ENCODE measurements around the gene ACAP3.

DNA sequence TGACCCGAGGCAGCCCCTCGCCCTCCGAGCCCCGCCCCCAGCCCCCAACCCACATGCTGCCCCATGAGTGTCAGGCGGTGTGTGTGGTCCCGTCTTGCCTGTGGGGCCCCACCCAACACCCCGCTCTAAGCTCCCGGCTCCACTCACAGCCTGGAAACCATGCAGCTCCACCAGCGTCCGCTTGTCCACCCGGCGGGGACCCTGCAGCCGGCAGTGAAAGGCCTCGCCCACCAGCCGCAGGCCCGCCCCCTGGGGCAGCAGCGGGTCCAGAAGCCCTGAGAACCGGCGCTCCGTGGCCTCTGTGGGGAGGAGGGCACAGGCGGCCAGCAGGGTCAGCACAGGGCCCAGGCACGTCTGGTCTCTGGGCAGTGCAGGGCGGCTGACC is 63.9 kb downstream of the ACAP3 start:
- TF ChIP-seq, protein P1, sequence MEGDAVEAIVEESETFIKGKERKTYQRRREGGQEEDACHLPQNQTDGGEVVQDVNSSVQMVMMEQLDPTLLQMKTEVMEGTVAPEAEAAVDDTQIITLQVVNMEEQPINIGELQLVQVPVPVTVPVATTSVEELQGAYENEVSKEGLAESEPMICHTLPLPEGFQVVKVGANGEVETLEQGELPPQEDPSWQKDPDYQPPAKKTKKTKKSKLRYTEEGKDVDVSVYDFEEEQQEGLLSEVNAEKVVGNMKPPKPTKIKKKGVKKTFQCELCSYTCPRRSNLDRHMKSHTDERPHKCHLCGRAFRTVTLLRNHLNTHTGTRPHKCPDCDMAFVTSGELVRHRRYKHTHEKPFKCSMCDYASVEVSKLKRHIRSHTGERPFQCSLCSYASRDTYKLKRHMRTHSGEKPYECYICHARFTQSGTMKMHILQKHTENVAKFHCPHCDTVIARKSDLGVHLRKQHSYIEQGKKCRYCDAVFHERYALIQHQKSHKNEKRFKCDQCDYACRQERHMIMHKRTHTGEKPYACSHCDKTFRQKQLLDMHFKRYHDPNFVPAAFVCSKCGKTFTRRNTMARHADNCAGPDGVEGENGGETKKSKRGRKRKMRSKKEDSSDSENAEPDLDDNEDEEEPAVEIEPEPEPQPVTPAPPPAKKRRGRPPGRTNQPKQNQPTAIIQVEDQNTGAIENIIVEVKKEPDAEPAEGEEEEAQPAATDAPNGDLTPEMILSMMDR (conservative IDR thresholded peaks at IDR 0.05; ENCODE audit: low read depth, low read length): no peak
- no peak for TF ChIP-seq SMC3 (IDR thresholded peaks at IDR 0.05; ENCODE audit: low read depth, low read length)
- no peak for TF ChIP-seq MAZ (IDR thresholded peaks at IDR 0.05; ENCODE audit: borderline replicate concordance, low read depth, low read length)
- TF ChIP-seq RFX5 (IDR thresholded peaks at IDR 0.05; ENCODE audit: low read depth, low read length): no peak
- TF ChIP-seq, protein P2, sequence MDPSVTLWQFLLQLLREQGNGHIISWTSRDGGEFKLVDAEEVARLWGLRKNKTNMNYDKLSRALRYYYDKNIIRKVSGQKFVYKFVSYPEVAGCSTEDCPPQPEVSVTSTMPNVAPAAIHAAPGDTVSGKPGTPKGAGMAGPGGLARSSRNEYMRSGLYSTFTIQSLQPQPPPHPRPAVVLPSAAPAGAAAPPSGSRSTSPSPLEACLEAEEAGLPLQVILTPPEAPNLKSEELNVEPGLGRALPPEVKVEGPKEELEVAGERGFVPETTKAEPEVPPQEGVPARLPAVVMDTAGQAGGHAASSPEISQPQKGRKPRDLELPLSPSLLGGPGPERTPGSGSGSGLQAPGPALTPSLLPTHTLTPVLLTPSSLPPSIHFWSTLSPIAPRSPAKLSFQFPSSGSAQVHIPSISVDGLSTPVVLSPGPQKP (IDR thresholded peaks at IDR 0.05; ENCODE audit: borderline replicate concordance, low read depth, low read length): no peak
- TF ChIP-seq CEBPB (IDR thresholded peaks at IDR 0.05; ENCODE audit: low read depth, low read length): no peak
- no peak for TF ChIP-seq BHLHE40 (IDR thresholded peaks at IDR 0.05; ENCODE audit: low read depth, low read length)
